Adipose tissue (tissue), 3 donors: ENCODE data around the gene OSBP2. TPM values are rescaled to one million over a fixed set of nuclear protein-coding genes. Genes with fewer than 3 reads are reported as not detected.
"Not testable (repeated sequence)": the region's sequence is repeated elsewhere in the genome, so short reads cannot be mapped to it uniquely, and the experiment has no call there.

Source experiments
- H3K27ac ChIP-seq: one replicate; pipeline ENCODE4 v1.5.1; 2013; ENCODE audit warnings: low read depth, low read length
- WGBS, 3 donors: extraction: QIAGEN DNeasy Blood & Tissue Kit; methylation state at CpG; one replicate each; pipeline ENCODE4 v1.1.7; 2013; 5-methylcytosine and 5-hydroxymethylcytosine counted together
- polyA plus RNA-seq, 3 donors: library from polyadenylated mRNA; stranded (reverse); fragments of 200-250 nt; gene quantifications; one replicate each; pipeline ENCODE4 v1.2.3, GENCODE V29; 2013
- donor health status: healthy with polysubstance abuse.
- donor health status: Bipolar disorder and iron deficiency.
- donor health status: healthy.

The OSBP2 gene
- polyA plus RNA-seq, 3 donors, result 0.58 to 1.1 (median 0.79) TPM

DNA sequence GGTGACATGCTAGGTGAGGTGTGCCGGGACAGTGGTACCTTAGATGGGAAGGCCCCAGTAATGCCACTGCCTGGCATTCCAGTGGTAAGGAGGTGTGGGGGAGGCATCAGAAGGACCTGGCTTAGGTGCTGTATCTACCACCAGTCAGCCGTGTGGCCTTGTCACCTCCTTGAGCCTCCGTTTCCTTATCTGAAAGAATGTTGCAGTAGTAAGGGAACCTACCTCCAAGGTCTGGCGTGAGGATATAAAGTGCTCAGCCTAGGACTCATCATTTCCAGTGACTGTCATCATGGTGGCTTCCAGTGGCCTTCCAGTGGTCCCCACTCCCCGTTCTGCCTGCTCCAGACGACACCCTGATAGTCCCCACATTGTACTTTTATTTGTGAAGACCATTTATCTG, 20.2 kb upstream of the OSBP2 start:
- 79 to 94% (median 93%) methylated on average over 6 of the region's 6 CpGs for WGBS, 3 donors
- H3K27ac ChIP-seq, result no peak overlapping the region

DNA sequence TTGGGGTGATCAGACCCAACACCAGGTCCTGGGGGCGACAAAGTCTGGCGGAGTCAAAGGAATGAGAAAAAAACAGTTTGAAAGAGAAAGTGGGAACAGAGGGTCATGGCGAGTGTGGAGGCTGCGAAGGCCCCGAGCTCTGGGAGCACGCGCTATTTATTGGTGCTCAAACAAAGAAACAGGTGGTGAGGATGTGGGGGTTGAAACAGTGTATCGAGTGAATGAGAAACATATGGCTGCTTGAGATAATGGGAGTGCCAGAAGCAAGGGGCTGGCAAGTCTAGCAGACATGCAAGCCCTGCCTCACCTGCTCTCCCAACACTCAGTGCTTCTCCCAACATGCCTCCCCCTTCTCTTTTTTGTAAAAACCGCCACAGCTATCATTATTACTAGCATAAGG, 19.2 kb upstream of the OSBP2 start:
- no peak overlapping the region for H3K27ac ChIP-seq
- WGBS, 3 donors, result 77 to 91% (median 89%) methylated on average over 9 of the region's 9 CpGs

DNA sequence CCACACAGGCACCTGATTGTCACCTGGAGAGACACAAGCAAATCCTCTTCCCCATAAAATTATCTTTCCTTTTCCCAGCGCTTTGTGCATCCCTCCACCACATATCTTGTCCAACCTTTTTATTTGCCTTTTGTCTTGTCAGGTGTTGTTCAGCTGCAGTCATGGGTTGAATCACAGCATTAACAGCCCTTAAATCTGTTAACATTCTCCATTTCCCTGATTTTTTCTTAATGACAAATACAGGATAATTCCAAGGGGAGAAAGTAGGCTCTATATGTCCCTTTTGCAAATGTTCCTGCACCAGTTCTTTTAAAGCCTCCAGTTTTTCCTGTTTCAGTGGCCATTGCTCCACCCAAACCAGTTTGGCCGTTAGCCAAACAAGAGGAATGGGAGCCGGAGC, 18.1 kb upstream of the OSBP2 start:
- not testable (repeated sequence) for H3K27ac ChIP-seq
- WGBS, 3 donors, result 64 to 74% (median 67%) methylated on average over 3 of the region's 3 CpGs

DNA sequence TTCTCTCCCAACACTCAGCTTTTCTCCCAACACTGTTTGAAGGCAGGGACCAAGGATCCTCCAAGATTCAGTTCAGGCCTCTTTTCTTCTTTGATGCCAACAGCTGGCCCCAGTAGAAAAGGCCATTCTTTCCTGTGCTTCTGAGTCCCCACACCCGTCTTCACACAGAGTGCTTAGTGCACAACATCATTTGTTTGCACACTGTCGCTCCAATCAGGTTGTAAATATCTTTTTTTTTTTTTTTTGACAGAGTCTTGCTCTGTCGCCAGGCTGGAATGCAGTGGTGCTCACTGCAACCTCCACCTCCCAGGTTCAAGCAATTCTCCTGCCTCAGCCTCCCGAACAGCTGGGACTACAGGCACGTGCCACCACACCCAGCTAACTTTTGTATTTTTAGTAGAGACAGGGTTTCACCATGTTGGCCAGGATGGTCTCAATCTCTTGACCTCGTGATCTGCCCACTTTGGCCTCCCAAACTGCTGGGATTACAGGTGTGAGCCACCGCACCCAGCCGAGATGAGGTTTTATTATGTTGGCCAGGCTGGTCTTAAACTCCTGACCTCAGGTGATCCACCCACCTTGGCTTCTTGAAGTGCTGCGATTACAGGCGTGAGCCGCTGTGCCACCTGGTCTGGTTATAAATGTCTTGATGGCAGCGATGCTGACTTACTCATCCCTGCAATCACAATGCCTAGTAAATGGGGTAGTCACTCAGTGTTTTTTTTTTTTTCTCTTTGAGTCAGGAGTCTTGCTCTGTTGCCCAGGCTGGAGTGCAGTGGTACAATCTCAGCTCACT, 14.6 kb upstream of the OSBP2 start:
- 74 to 85% (median 83%) methylated on average over 12 of the region's 12 CpGs for WGBS, 3 donors
- H3K27ac ChIP-seq, result not testable (repeated sequence)

DNA sequence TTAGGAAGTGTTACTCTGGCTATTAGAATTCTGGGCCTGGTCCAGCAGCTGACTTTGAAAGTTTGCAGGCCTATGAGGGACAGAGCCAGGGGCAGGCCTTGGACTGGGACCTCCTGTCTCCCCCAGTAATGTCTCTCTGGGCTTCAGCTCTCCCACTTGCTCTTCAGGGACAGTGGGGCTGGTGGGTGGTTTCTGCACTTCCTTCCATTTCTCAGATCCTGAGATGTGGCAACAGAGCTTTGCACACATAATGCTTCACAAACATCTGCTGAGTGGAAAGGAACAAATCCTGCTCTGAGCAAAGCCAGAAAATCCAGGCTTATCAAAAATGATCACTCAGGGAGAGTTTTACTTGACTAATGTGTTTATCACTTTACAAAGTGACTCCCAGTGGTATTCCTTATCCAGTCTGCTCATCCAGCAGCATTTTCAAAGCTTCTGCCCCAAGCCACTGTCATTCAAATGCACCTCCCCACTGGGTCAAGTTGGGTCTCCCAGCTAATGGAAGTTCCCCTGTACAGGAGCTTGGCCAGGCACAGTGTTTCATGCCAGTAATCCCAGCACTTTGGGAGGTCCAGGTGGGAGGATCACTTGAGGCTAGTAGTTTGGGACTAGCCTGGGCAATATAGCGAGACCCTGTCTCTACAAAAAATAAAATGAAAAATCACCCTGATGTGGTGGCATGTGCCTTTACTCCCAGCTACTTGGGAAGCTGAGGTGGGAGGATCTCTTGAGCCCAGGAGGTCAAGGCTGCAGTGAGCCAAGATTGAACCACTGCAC, 13.5 kb upstream of the OSBP2 start:
- 84 to 100% (median 95%) methylated on average over 1 of the region's 1 CpG for WGBS, 3 donors
- no peak overlapping the region for H3K27ac ChIP-seq

DNA sequence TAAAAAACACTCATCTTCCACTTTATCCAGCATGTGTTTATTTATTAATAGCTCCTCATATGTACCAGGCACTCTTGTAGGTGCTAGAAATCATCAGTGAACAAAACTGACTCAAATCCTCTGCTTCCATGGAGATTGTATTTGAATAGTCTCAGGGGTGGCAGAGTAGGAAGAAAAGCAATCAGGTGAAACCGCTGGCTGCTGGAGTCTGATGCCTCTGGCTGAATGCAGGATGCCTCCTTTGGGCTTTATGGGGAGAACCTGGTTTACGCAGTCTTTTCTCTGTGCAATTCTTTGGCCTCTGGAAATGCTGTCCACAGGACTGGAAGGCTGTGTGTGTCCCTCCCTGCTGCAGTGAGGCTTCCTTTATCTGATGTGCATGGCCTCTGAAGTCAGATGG, 12.8 kb upstream of the OSBP2 start:
- WGBS, 3 donors, result 48 to 84% (median 79%) methylated on average over 2 of the region's 2 CpGs
- H3K27ac ChIP-seq, result no peak overlapping the region

DNA sequence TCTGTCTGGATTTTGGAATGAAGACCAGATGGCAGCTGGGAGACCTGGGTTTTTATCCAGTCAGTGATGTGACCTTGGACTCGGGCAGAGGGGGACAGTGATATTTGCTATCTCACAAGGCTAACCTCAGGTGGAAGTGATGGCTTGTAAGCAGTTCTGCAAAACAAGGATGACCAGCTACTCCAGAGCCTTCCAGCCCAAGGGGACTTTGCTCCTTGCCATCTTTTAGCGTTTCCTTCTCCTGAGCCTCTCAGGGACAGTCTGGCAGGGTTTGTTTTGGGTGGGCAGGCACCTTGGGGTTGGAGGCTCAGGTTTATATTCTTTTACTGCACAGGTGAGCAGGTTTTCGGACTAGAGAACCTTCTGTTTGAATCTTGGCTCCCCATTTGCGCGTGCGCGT, 9.5 kb upstream of the OSBP2 start:
- H3K27ac ChIP-seq, result no peak overlapping the region
- WGBS, 3 donors, result 73 to 91% (median 85%) methylated on average over 7 of the region's 7 CpGs

DNA sequence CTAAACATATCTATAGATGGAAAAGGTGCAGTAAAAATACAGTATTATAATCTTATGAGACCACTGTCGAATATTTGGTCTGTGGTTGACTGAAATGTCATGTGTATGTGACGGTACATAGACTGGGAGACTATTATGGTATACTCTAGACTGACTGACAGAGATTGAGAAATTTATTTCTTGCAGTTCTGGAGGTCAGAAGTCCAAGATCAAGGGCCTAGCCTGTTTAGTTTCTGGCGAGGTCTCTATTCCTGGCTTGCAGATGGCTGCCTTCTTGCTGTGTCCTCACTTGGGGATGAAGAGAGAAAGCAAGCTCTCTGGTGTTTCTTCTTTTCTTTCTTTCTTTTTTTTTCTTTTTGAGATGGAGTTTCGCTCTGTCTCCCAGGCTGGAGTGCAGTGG, 7.3 kb upstream of the OSBP2 start:
- WGBS, 3 donors, result 90 to 96% (median 92%) methylated on average over 4 of the region's 4 CpGs
- no peak overlapping the region for H3K27ac ChIP-seq

DNA sequence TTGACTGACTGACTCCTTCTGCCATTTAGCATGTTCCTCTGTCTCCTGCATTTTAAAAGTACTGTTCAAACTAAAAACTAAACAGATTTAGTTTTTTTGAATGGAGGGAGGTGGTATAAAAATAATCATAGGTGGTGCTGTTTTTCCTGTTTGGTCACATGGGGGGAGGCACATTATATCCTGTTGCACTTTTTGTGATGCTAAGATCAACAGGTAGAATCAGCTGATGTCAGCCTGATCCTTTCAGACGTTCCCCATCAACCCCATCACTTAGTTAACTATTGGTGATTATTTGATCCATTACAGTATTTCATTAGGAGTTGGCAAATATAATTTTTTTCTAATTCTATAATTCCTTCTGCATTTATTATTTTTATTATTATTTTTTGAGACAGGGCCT, 5.1 kb upstream of the OSBP2 start:
- no peak overlapping the region for H3K27ac ChIP-seq
- 55 to 88% (median 62%) methylated on average over 1 of the region's 1 CpG for WGBS, 3 donors

DNA sequence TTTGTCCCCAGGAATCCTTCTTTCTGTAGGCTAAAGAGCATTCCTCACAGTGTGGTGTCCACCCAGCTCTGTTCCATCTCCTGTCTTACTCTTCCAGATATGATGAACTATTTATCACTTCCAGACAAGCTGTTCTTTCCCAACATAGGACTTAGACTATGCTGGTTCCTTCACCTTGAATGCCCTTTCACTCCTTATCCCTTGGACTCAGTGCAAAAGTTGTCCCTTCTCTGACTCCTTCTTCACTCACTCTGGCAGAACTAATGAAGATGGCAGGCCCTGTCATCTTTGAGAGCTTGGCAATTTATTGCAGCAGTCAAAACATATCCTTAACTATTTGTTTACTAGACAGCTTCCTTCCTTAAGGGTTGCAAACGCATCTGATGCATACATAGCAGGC, 3.5 kb upstream of the OSBP2 start:
- 58 to 88% (median 67%) methylated on average over 1 of the region's 1 CpG for WGBS, 3 donors
- H3K27ac ChIP-seq, result no peak overlapping the region

DNA sequence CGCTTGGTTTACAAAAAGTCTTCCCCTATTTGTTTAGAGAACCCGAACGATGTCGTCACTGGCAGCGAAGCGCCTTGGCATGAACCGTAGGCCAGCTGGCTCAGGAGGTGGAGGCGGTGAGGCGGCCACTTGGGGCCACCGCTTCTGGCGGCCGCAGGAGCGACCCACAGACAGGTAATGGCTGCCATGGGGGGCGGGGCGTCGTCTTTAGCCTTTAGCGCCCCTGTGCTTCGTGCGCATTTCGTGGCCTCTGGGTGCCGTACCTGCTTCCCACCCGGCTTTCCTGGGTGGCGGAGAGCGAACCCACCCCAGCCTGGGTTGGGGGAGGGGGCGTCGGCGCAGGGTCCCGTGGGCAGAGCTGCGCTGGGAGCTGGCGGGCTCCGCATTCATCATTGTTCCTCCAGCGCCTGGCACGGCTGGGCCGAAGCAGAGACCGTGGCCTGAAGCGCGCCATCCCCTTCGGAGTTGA, 469 bp upstream of the OSBP2 start:
- 0 to 1% (median 1%) methylated on average over 34 to 37 of the region's 38 CpGs for WGBS, 3 donors
- H3K27ac ChIP-seq, result no peak overlapping the region

DNA sequence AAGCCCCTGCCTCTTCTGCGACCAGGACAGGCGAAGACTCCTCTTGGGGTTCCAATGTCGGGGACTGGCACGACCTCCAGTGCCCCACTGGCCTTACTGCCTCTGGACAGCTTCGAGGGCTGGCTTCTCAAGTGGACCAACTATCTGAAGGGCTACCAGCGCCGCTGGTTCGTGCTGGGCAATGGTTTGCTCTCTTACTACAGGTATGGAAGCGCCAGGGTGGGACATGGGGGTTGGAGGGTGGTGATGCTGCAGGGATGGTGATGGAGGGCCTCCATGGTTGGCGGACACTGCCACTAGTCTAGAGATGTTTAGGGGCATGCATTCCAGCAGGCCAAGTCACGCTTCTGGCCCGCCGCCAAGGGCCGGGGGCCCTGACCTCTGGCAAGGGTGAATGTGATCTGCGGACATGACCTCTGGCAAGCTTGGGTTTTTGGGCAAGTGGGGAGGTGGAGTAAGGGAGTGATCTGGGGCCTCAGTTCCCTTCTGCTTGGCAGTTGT, 727 bp downstream of the OSBP2 start:
- 45 to 72% (median 66%) methylated on average over 15 of the region's 15 CpGs for WGBS, 3 donors
- no peak overlapping the region for H3K27ac ChIP-seq

DNA sequence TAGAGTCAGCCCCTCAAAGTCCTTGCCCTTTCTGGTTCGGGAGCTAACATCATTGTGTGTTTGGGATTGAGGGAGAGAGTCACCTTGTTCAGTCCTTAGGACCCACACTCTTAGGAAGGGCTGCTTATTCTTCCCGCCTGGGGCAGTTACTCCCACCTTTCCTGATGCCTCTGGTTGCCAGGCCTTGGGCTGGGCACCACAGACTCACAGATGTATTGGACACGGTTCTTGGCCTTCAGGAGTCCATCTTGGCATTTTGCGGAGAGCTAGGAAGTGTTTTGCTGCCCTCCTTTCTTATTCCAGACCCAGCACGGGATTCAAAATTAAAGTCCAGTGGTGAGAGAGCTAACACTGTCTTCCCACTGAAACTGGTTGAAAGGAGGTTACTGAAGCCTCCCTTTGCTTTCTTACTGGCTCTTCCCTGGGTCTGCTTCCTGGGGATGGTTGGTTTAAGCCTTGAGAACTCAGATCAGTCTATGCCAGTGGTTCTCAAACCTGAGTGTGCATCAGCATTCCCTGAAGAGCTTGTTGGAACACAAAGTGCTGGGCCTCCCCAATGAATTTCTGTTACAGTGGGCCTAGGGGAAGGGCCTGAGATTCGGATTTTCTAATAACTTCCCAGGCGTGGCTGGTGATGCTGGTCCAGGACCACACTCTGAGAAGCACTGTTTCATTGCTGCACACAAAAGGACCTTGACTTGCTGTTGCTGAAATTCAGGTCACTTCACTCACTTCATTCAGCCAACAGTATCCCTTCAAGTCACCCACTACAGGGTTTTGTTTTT, 1.4 kb downstream of the OSBP2 start:
- 85 to 91% (median 88%) methylated on average over 7 of the region's 7 CpGs for WGBS, 3 donors
- H3K27ac ChIP-seq, result no peak overlapping the region

DNA sequence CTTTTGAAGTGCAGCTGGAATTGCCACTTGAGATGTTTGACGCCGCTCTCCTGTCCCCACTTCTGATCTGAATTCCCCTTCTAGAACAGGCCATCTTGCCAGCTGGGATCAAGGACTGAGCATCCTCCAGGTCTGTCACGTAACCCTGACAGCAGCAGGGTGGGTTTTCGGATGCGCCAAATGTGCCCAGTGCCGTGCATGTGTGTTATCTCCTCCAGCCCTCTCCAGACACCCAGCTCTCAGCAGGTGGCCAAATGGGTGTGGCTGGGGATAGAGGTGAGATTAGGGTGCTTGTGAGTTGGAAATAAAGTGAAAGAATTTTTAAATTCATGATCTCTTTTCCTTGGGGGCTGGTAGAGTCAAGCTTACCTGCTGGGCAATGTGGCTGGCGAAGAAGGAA, 3.3 kb downstream of the OSBP2 start:
- H3K27ac ChIP-seq, result no peak overlapping the region
- WGBS, 3 donors, result 94 to 97% (median 96%) methylated on average over 7 of the region's 7 CpGs

DNA sequence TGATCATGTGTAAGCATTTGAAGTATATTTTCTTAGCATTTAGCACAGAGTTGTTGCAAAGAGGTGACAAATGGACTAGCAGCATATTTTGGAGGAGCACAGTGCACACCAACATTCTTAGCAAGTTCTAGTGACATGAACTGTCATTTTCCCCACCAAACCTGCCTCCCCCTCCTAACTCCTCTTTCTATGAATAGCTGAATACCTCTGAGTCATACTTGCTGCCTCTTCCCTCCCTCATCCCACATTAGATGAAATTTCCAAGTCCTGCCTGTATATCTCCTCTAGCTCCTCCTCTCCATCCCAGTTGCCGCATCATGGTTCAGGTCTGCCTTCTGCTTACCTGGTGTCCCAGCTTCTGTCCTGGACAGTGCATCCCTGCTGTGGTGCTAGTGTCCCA, 7.2 kb downstream of the OSBP2 start:
- WGBS, 3 donors, result 84 to 100% (median 95%) methylated on average over 1 of the region's 1 CpG
- H3K27ac ChIP-seq, result no peak overlapping the region

DNA sequence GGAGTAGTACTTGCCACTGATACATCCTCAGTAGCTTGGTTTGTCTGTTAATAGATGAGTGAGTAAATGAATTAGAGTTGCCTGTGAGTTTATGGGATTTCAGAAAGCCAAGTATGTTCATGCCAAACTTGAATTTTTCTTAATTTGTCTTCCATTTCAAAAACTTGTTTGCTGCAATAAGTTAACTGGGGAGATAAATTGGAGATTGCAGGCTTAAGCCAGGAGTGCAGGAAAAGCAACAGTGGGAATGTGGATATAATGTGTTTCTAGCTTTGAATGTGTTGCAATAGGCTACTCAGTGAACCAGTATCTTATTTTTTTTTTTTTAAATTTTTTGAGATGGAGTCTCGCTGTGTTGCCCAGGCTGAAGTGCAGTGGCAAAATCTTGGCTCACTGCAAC, 8.2 kb downstream of the OSBP2 start:
- no peak overlapping the region for H3K27ac ChIP-seq
- WGBS, 3 donors, result 85 to 97% (median 95%) methylated on average over 1 of the region's 1 CpG

DNA sequence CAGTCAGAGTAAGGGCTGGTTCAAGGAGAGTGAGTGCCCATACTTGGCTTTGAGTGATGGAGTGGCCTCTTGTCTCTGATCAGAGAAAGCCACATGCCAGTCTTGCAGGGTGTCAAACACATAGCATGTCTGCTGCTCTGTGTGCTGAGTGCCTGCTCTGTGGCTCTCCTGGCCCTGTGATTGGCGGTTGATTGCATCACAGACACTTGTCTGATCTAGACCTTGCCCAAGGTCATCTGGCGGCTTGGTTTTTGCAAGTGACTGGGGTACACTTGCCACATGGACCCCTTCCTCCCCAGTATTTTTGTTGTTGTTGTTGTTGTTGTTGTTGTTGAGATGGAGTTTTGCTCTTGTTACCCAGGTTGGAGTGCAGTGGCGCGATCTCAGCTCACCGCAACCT, 10.3 kb downstream of the OSBP2 start:
- no peak overlapping the region for H3K27ac ChIP-seq
- 84 to 91% (median 90%) methylated on average over 5 of the region's 5 CpGs for WGBS, 3 donors

DNA sequence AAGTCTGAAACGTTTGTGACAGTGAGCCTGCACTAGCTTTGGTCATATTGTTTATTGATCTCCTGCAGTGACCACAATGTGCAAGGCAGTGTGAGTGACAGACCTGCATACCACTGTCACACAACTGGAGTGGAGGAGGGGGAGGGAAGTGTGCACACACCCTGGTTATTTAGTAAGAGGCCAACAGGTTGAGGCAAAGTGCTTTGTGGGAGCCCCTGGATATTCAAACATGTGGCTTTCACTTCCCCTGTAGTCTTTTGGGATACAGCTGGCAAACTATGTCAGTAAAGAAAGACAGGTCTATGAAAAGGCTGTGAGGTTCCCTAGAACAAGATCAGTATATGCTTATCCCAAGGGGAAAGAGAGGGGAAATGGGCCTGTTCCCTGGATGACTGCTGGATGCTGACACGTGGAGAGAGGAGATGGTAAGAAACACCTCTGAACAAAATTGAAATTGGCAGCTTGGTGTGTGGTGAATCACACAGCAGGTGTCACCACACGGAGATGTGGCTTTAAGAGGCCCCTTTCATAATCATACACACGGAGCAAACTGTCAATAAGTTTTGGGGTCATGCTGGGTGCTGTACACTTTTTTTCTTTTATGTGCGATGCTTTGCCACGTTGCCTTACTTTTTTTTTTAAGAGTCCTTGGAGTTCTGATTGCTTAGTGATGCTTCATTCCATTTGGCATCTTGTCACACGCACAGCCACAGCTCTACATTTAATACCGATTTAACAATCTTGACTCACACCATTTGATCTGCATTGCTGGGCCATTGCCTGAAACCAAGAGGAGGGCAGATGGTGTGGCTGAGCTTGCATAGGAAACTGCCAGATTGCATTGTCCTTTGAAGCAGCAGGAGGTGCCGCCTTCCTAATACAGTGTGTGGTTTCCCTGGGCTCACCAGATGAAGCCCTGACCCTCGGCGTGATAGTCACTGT, 11.3 kb downstream of the OSBP2 start:
- WGBS, 3 donors, result 55 to 62% (median 60%) methylated on average over 11 of the region's 11 CpGs
- H3K27ac ChIP-seq, result no peak overlapping the region
